ENCODE results near the gene KIF18B. TPM values are rescaled to one million over a fixed set of nuclear protein-coding genes. Genes with fewer than 3 reads are reported as not detected.

Gene KIF18B
- total and polyA plus RNA-seq, 8 donors = 0.05 to 0.53 (median 0.14) TPM; not detected in 1

GRCh38 chr17:44982113-44982702 lies 34.6 kb upstream of the KIF18B start:
- intact Hi-C loops (cut with DNase I) = no loop called here
- Histone ChIP-seq H3K27ac (peak overlapping the region in 2 of 4 donors; percentile 42 to 68), H3K27me3 (no peaks in the 10 kb centered on the region), H3K4me1 (no peaks in the 10 kb centered on the region), H3K9me3 (no peaks in the 10 kb centered on the region), H3K36me3 (no peaks in the 10 kb centered on the region), H3K4me3 (no peak overlapping the region)
- FAIRE-seq (no peak), ATAC-seq (no peak), DNase-seq (no peak)
- 90 to 93% methylated on average over 3 of the region's 3 CpGs for WGBS, 2 donors
- TF ChIP-seq CTCF (IDR thresholded peaks at IDR 0.05) = no peak

GRCh38 chr17:44981221-44981968 lies 33.8 kb upstream of the KIF18B start:
- WGBS, 2 donors = 11 to 14% methylated on average over 12 of the region's 12 CpGs
- DNase-seq (no peak), FAIRE-seq (no peak), ATAC-seq (peak; percentile 55 to 77 (median 74))
- Histone ChIP-seq H3K4me3 (no peak overlapping the region), H3K36me3 (no peaks in the 10 kb centered on the region), H3K4me1 (no peaks in the 10 kb centered on the region), H3K27ac (peak overlapping the region in 3 of 4 donors; percentile 28 to 68 (median 42)), H3K9me3 (no peaks in the 10 kb centered on the region), H3K27me3 (no peaks in the 10 kb centered on the region)
- no peak for TF ChIP-seq CTCF (IDR thresholded peaks at IDR 0.05)
- intact Hi-C loops (cut with DNase I) = no loop called here

GRCh38 chr17:44979426-44979995 lies 31.9 kb upstream of the KIF18B start:
- peak in 2 of 4 donors; percentile 18 to 34 for ATAC-seq
- no peak for TF ChIP-seq CTCF (IDR thresholded peaks at IDR 0.05)
- H3K27ac ChIP-seq = no peak overlapping the region
- H3K9me3 ChIP-seq = no peaks in the 10 kb centered on the region
- DNase-seq = no peak
- no peaks in the 10 kb centered on the region for H3K36me3 ChIP-seq
- FAIRE-seq = no peak
- 37 to 54% methylated on average over 9 of the region's 9 CpGs for WGBS, 2 donors
- no peaks in the 10 kb centered on the region for H3K27me3 ChIP-seq
- intact Hi-C loops (cut with DNase I) = no loop called here
- no peaks in the 10 kb centered on the region for H3K4me1 ChIP-seq
- H3K4me3 ChIP-seq = no peak overlapping the region

GRCh38 chr17:44978807-44979206 lies 31.2 kb upstream of the KIF18B start:
- TF ChIP-seq CTCF (IDR thresholded peaks at IDR 0.05) = no peak
- no peak for ATAC-seq
- no peak for FAIRE-seq
- no peaks in the 10 kb centered on the region for H3K9me3 ChIP-seq
- intact Hi-C loops (cut with DNase I) = no loop called here
- H3K4me1 ChIP-seq = no peaks in the 10 kb centered on the region
- no peak overlapping the region for H3K27ac ChIP-seq
- 71 to 81% methylated on average over 5 of the region's 5 CpGs for WGBS, 2 donors
- H3K27me3 ChIP-seq = no peaks in the 10 kb centered on the region
- DNase-seq = no peak
- H3K36me3 ChIP-seq = no peaks in the 10 kb centered on the region
- H3K4me3 ChIP-seq = no peak overlapping the region

Measured in pancreas (tissue), 10 donors.